HCT116 (cell line): ENCODE measurements around the gene HEATR5A. TPM values are rescaled to one million over a fixed set of nuclear protein-coding genes. Genes with fewer than 3 reads are reported as not detected.

Source experiments
- ATAC-seq: fragments of 200-7000 bp; cut with Tn5 transposase; 2 replicates; pipeline ENCODE4 v1.9.1; 2020; ENCODE audit warnings: mild to moderate bottlenecking, moderate library complexity
- BruUV-seq: library from RNA; stranded (reverse); fragments of 400-500 nt; replicated peaks from 2 replicates; lab custom pipeline; 2021; lab: Mats Ljungman, UMichigan
- CTCF ChIA-PET: fragments of 300-600 bp; sonication (Branson Sonifier 250); formaldehyde crosslinking; loops from one replicate; lab custom pipeline; 2021; ENCODE audit warnings: antibody characterized with exemption; lab: Charles Lee
- POLR2A ChIA-PET: fragments of 300-600, 350-600 bp; sonication (Branson Sonifier 250); formaldehyde crosslinking; loops from one replicate; lab custom pipeline; 2021; ENCODE audit warnings: antibody characterized with exemption; lab: Charles Lee
- RAD21 ChIA-PET, 2 experiments: fragments of 300-600 bp; sonication (Branson Sonifier 250); formaldehyde crosslinking; loops; one replicate each; lab custom pipeline; 2023; ENCODE audit warnings: low total read pairs in 2 of 2; ENCODE audit not compliant: uncharacterized antibody in 2 of 2, unreplicated experiment in 2 of 2, low non-redundant PET in 1 of 2; lab: Charles Lee
- DNase-seq: peaks from one replicate; pipeline ENCODE4 v3.0.0-alpha.2; 2010; ENCODE audit warnings: low read depth, low spot score
- H2AFZ ChIP-seq: fragments of 200-600 bp; shearing (Covaris generic), sonication (generic); 2 replicates; pipeline ENCODE4 v1.6.1; 2017; ENCODE audit warnings: low read depth, mixed run types, mixed read lengths, antibody characterized with exemption, low read length; ENCODE audit not compliant: poor library complexity, severe bottlenecking
- H3K27ac ChIP-seq: 2 replicates; pipeline ENCODE4 v1.5.1; 2012; ENCODE audit warnings: low read depth, low read length
- H3K27me3 ChIP-seq: fragments of 200-600 bp; sonication (generic); 2 replicates; pipeline ENCODE4 v1.6.1; 2016; ENCODE audit warnings: mixed run types, low read length, mixed read lengths; ENCODE audit not compliant: insufficient read depth
- H3K36me3 ChIP-seq, 2 experiments: fragments of 200-500 bp in 1 of 2; fragments of 200-600 bp in 1 of 2; sonication (Bioruptor generic) in 1 of 2; sonication (generic) in 1 of 2; 2 replicates each; pipeline versions ENCODE4 v1.5.1 to v1.6.1; 2014 to 2016; ENCODE audit warnings: low read length in 2 of 2, inconsistent platforms in 1 of 2, mixed read lengths in 1 of 2, mixed run types in 1 of 2; ENCODE audit not compliant: insufficient read depth in 2 of 2, control insufficient read depth in 1 of 2
- H3K4me1 ChIP-seq, 2 experiments: fragments of 200-600 bp in 1 of 2; sonication (generic) in 1 of 2; 2 replicates each; pipeline versions ENCODE4 v1.5.1 to v1.6.1; 2012 to 2017; ENCODE audit warnings: low read length in 2 of 2, inconsistent platforms in 1 of 2, mild to moderate bottlenecking in 1 of 2, mixed read lengths in 1 of 2, mixed run types in 1 of 2, moderate library complexity in 1 of 2; ENCODE audit not compliant: insufficient read depth in 2 of 2, control insufficient read depth in 1 of 2
- H3K4me2 ChIP-seq: fragments of 200-600 bp; sonication (generic); 2 replicates; pipeline ENCODE4 v1.6.1; 2017; ENCODE audit warnings: mixed run types, low read length, mixed read lengths
- H3K4me3 ChIP-seq, 2 experiments: fragments of 200-600 bp in 1 of 2; sonication (generic) in 1 of 2; replicated peaks in 1 of 2; 2 replicates each; pipeline ENCODE4 v1.5.1; 2011 to 2016; ENCODE audit warnings: low read length in 2 of 2, control low read depth in 1 of 2, low read depth in 1 of 2, mild to moderate bottlenecking in 1 of 2, mixed read lengths in 1 of 2, mixed run types in 1 of 2
- H3K79me2 ChIP-seq: fragments of 200-600 bp; sonication (generic); 2 replicates; pipeline ENCODE4 v1.6.1; 2017; ENCODE audit warnings: mild to moderate bottlenecking, mixed run types, low read length, moderate library complexity, mixed read lengths; ENCODE audit not compliant: insufficient read depth
- H3K9ac ChIP-seq: fragments of 200-600 bp; sonication (generic); 2 replicates; pipeline ENCODE4 v1.6.1; 2016; ENCODE audit warnings: low read length, mixed read lengths
- H3K9me2 ChIP-seq: fragments of 200-600 bp; sonication (generic), shearing (Covaris generic); 2 replicates; pipeline ENCODE4 v1.6.1; 2017; ENCODE audit warnings: mixed run types, mild to moderate bottlenecking, moderate library complexity; ENCODE audit not compliant: insufficient read depth
- H3K9me3 ChIP-seq, 2 experiments: fragments of 200-500 bp in 1 of 2; fragments of 200-600 bp in 1 of 2; sonication (Bioruptor generic) in 1 of 2; sonication (generic) in 1 of 2; 2 replicates each; pipeline ENCODE4 v1.6.1; 2014 to 2017; ENCODE audit warnings: low read length in 2 of 2, mixed read lengths in 2 of 2, inconsistent platforms in 1 of 2, low read depth in 1 of 2, mild to moderate bottlenecking in 1 of 2, mixed run types in 1 of 2, moderate library complexity in 1 of 2; ENCODE audit not compliant: control insufficient read depth in 1 of 2, insufficient read depth in 1 of 2
- H4K20me1 ChIP-seq: fragments of 200-600 bp; sonication (generic), shearing (Covaris generic); 2 replicates; pipeline ENCODE4 v1.6.1; 2017; ENCODE audit warnings: mixed run types, mild to moderate bottlenecking, moderate library complexity; ENCODE audit not compliant: insufficient read depth
- ATF3 ChIP-seq: IDR thresholded peaks from 2 replicates; pipeline ENCODE4 v1.6.1; 2012
- CEBPB ChIP-seq: IDR thresholded peaks from 2 replicates; pipeline ENCODE4 v1.6.1; 2012; ENCODE audit warnings: low read depth
- CTCF ChIP-seq, 3 experiments: fragments of 200-600 bp in 1 of 3; sonication (generic) in 1 of 3; IDR thresholded peaks in 2 of 3; conservative IDR thresholded peaks in 1 of 3; 2 replicates each; pipeline ENCODE4 v1.5.1; 2012 to 2017; ENCODE audit warnings: low read depth in 2 of 3, low read length in 2 of 3, antibody characterized with exemption in 1 of 3, borderline replicate concordance in 1 of 3, control low read depth in 1 of 3, mild to moderate bottlenecking in 1 of 3, mixed read lengths in 1 of 3, mixed run types in 1 of 3, moderate library complexity in 1 of 3; ENCODE audit not compliant: insufficient read depth in 1 of 3
- EGR1 ChIP-seq: IDR thresholded peaks from 2 replicates; pipeline ENCODE4 v1.6.1; 2012; ENCODE audit warnings: low read depth
- ELF1 ChIP-seq: IDR thresholded peaks from 2 replicates; pipeline ENCODE4 v1.6.1; 2012; ENCODE audit warnings: low read depth, borderline replicate concordance
- EZH2phosphoT487 ChIP-seq: fragments of 200-600 bp; IDR thresholded peaks from 2 replicates; pipeline ENCODE4 v1.6.1; 2018; ENCODE audit warnings: antibody characterized with exemption, borderline replicate concordance
- JUND ChIP-seq: IDR thresholded peaks from 2 replicates; pipeline ENCODE4 v1.6.1; 2012
- MAX ChIP-seq: IDR thresholded peaks from 2 replicates; pipeline ENCODE4 v1.6.1; 2012
- POLR2AphosphoS5 ChIP-seq: IDR thresholded peaks from 2 replicates; pipeline ENCODE4 v1.6.1; 2011; ENCODE audit warnings: mild to moderate bottlenecking, low read depth, low read length, moderate library complexity
- RAD21 ChIP-seq: IDR thresholded peaks from 2 replicates; pipeline ENCODE4 v1.6.1; 2012; ENCODE audit warnings: low read depth, mild to moderate bottlenecking
- SIN3A ChIP-seq: IDR thresholded peaks from 2 replicates; pipeline ENCODE4 v1.6.1; 2012; ENCODE audit warnings: low read depth
- SP1 ChIP-seq: IDR thresholded peaks from 2 replicates; pipeline ENCODE4 v1.6.1; 2012; ENCODE audit warnings: low read depth
- SRF ChIP-seq: IDR thresholded peaks from 2 replicates; pipeline ENCODE4 v1.6.1; 2012; ENCODE audit warnings: low read depth
- TCF7L2 ChIP-seq: IDR thresholded peaks from 2 replicates; pipeline ENCODE4 v1.7.0; 2011; ENCODE audit warnings: borderline replicate concordance, inconsistent platforms; ENCODE audit not compliant: insufficient read depth, insufficient read length; ENCODE audit errors: extremely low read depth
- YY1 ChIP-seq: IDR thresholded peaks from 2 replicates; pipeline ENCODE4 v1.6.1; 2011; ENCODE audit warnings: low read length, low read depth, moderate library complexity, mild to moderate bottlenecking; ENCODE audit not compliant: insufficient replicate concordance; ENCODE audit errors: extremely low read depth
- ZBTB33 ChIP-seq: IDR thresholded peaks from 2 replicates; pipeline ENCODE4 v1.6.1; 2011; ENCODE audit warnings: mild to moderate bottlenecking, low read length, moderate library complexity; ENCODE audit not compliant: insufficient replicate concordance; ENCODE audit errors: extremely low read depth
- ZFX ChIP-seq: fragments of 450-650 bp; IDR thresholded peaks from 2 replicates; pipeline ENCODE4 v1.6.1; 2017
- ZNF274 ChIP-seq: fragments of 200-500 bp; sonication (Bioruptor generic); IDR thresholded peaks from 2 replicates; pipeline ENCODE4 v1.6.1; 2014; ENCODE audit warnings: mild to moderate bottlenecking, low read depth, low read length, inconsistent platforms
- intact Hi-C: fragments of 100-400 bp; cut with micrococcal nuclease; formaldehyde crosslinking; loops from 2 replicates; pipeline ENCODE4 v1.10.0; 2022
- total RNA-seq: library from RNA; stranded (reverse); gene quantifications from one replicate; pipeline ENCODE4 v1.2.1, GENCODE V29; 2021; ENCODE audit not compliant: unreplicated experiment

Gene HEATR5A
- total RNA-seq, 1 experiment from 2014 or later: 20.9 TPM

- CTCF ChIA-PET: no interaction called here
- no peak overlapping the region for H2AFZ ChIP-seq
- RAD21 ChIA-PET: no interaction called here
Measured at GRCh38 chr14:31307618-31308017, 112.7 kb downstream of the HEATR5A start.

More at GRCh38 chr14:31307618-31308017, 112.7 kb downstream of the HEATR5A start:
- Histone ChIP-seq H3K27me3 (no peaks in the 10 kb centered on the region), H3K9me3 (no peaks in the 10 kb centered on the region), H3K9me2 (no peaks in the 10 kb centered on the region), H3K4me1 (no peaks in the 10 kb centered on the region), H3K4me3 (no peak overlapping the region), H4K20me1 (no peaks in the 10 kb centered on the region), H3K79me2 (no peaks in the 10 kb centered on the region), H3K9ac (no peak overlapping the region), H3K36me3 (no peaks in the 10 kb centered on the region), H3K27ac (no peak overlapping the region), H3K4me2 (no peak overlapping the region)
- no peak for DNase-seq
- TF ChIP-seq YY1: no peak
- TF ChIP-seq EGR1: no peak
- TF ChIP-seq POLR2AphosphoS5: no peak
- no peak for TF ChIP-seq ZFX
- no peak for TF ChIP-seq RAD21
- no peak for TF ChIP-seq ZNF274
- no peak for TF ChIP-seq MAX
- TF ChIP-seq ATF3: no peak
- TF ChIP-seq SP1: no peak
- TF ChIP-seq SIN3A: no peak
- no peak for TF ChIP-seq TCF7L2
- TF ChIP-seq CTCF (IDR thresholded peaks at IDR 0.05 in 2 of 3, conservative IDR thresholded peaks at IDR 0.05 in 1 of 3; ENCODE audit: borderline replicate concordance in 1 of 3, insufficient read depth in 1 of 3, low read depth in 2 of 3, low read length in 2 of 3): no peak
- TF ChIP-seq ZBTB33: no peak
- TF ChIP-seq SRF: no peak
- TF ChIP-seq JUND: no peak
- TF ChIP-seq EZH2phosphoT487: no peak
- no peak for TF ChIP-seq ELF1
- TF ChIP-seq CEBPB: no peak
- intact Hi-C loops: no loop called here
- no peak for ATAC-seq
- POLR2A ChIA-PET: no interaction called here
- BruUV-seq: no TSS peak
